K562 (cell line): ENCODE results near the gene RIPK3. TPM values are rescaled to one million over a fixed set of nuclear protein-coding genes. Genes with fewer than 3 reads are reported as not detected.

Experiments used
- ARID2 ChIP-seq: fragments of 450-650 bp; IDR thresholded peaks from 2 replicates; pipeline ENCODE4 v1.6.1; 2017; ENCODE audit warnings: antibody characterized with exemption, mild to moderate bottlenecking
- ATF6 ChIP-seq: sonication (generic); formaldehyde crosslinking; IDR thresholded peaks from 2 replicates; pipeline ENCODE4 v1.4.0; 2020; ENCODE audit warnings: mild to moderate bottlenecking, missing genetic modification reagents
- GABPA ChIP-seq: fragments of 200-800 bp; sonication (Bioruptor generic); conservative IDR thresholded peaks from 2 replicates; pipeline ENCODE4 v1.6.1; 2016; ENCODE audit warnings: low read depth, missing genetic modification characterization, missing compliant biosample characterization
- MAZ ChIP-seq, 2 experiments: fragments of 450-650 bp in 1 of 2; sonication (generic) in 1 of 2; formaldehyde crosslinking; IDR thresholded peaks in 1 of 2; conservative IDR thresholded peaks in 1 of 2; 2 replicates each; pipeline versions ENCODE4 v1.4.0 to v1.5.0; 2020; ENCODE audit warnings: mild to moderate bottlenecking in 1 of 2, missing genetic modification reagents in 1 of 2
- MTA2 ChIP-seq: fragments of 450-650 bp; IDR thresholded peaks from 2 replicates; pipeline ENCODE4 v1.6.1; 2016; ENCODE audit warnings: low read depth
- NFATC3 ChIP-seq: fragments of 450-650 bp; IDR thresholded peaks from 2 replicates; pipeline ENCODE4 v1.6.1; 2017; ENCODE audit warnings: mild to moderate bottlenecking
- PHTF2 ChIP-seq: fragments of 250-450 bp; sonication (Bioruptor Pico); IDR thresholded peaks from 2 replicates; pipeline ENCODE4 v1.5.0; 2021; ENCODE audit warnings: mild to moderate bottlenecking
- REST ChIP-seq, 2 experiments: fragments of 450-650 bp; formaldehyde crosslinking in 1 of 2; IDR thresholded peaks; 2 replicates each; pipeline versions ENCODE4 v1.4.0 to v1.6.1; 2014 to 2020; ENCODE audit warnings: mild to moderate bottlenecking in 2 of 2, borderline replicate concordance in 1 of 2, low read depth in 1 of 2
- RNF219 ChIP-seq: fragments of 250-450 bp; sonication (Bioruptor Pico); IDR thresholded peaks from 2 replicates; pipeline ENCODE4 v1.5.0; 2022; ENCODE audit warnings: mild to moderate bottlenecking
- SNAPC5 ChIP-seq: fragments of 250-450 bp; sonication (Bioruptor Pico); IDR thresholded peaks from 2 replicates; pipeline ENCODE4 v1.8.0; 2021; ENCODE audit warnings: moderate library complexity, mild to moderate bottlenecking, inconsistent platforms
- ZNF143 ChIP-seq: sonication (generic); formaldehyde crosslinking; IDR thresholded peaks from 2 replicates; pipeline ENCODE4 v1.9.0; 2022; ENCODE audit warnings: mild to moderate bottlenecking, missing genetic modification reagents
- ZNF384 ChIP-seq: IDR thresholded peaks from 2 replicates; pipeline ENCODE4 v1.6.1; 2012; ENCODE audit warnings: low read depth, low read length, improper control_type of control experiment
- ZNF668 ChIP-seq: fragments of 250-450 bp; sonication (Bioruptor Pico); IDR thresholded peaks from 2 replicates; pipeline ENCODE4 v1.8.0; 2022; ENCODE audit warnings: mild to moderate bottlenecking, inconsistent platforms
- ZSCAN32 ChIP-seq: fragments of 450-650 bp; formaldehyde crosslinking; IDR thresholded peaks from 2 replicates; pipeline ENCODE4 v1.4.0; 2020; ENCODE audit warnings: mild to moderate bottlenecking, moderate library complexity
- polyA plus RNA-seq, 8 experiments: library from polyadenylated mRNA; depleted of rRNA in 4 of 8; stranded (reverse) in 5 of 8; unstranded in 3 of 8; fragments of >200 nt; fragmentation: Nextera tagmentation in 2 of 8; fragmentation: Illumina TruSeq in 1 of 8; extraction: Ambion mirVana in 2 of 8; extraction: Trizol in 1 of 8; gene quantifications; 2 replicates each; pipeline versions ENCODE4 v1.2.1 to v1.2.3, GENCODE V29; 2011 to 2014; ENCODE audit warnings: inconsistent platforms in 1 of 8, missing spikeins in 1 of 8
- total RNA-seq, 7 experiments: library from RNA; depleted of rRNA in 6 of 7; stranded (reverse); fragments of >200 nt in 6 of 7; fragmentation: Illumina TruSeq in 2 of 7; extraction: Trizol in 2 of 7; gene quantifications; 2 replicates each; pipeline versions ENCODE4 v1.2.1 to v1.2.3, GENCODE V29; 2011 to 2021; ENCODE audit warnings: low replicate concordance in 1 of 7

The RIPK3 gene
- total and polyA plus RNA-seq, 9 of the 15 experiments (the other 6 are each of a cell fraction or from before 2014, with no cell fraction given): 0.03 to 0.43 (median 0.28) TPM; not detected in 3

- no peak for TF ChIP-seq RNF219 (CRISPR knock-in tag)
- no peak for TF ChIP-seq ZNF668
- TF ChIP-seq PHTF2: no peak
- no peak for TF ChIP-seq REST (IDR thresholded peaks at IDR 0.05; ENCODE audit: borderline replicate concordance)
- peak; percentile 52; the same call in 1 of the 2 replicates for TF ChIP-seq REST (CRISPR knock-in tag; IDR thresholded peaks at IDR 0.05; ENCODE audit: low read depth)
- TF ChIP-seq SNAPC5 (CRISPR knock-in tag): no peak
- TF ChIP-seq ZSCAN32 (CRISPR knock-in tag): no peak
- TF ChIP-seq ZNF143 (CRISPR knock-in tag): no peak
- no peak for TF ChIP-seq MTA2
- no peak for TF ChIP-seq NFATC3
- TF ChIP-seq ZNF384: no peak
- peak; percentile 54; the same call in 1 of the 2 replicates for TF ChIP-seq GABPA (tag)
- peak in 1 of 2 experiments; percentile 42; a peak in 1 of 4 replicates for TF ChIP-seq MAZ (CRISPR knock-in tag; conservative IDR thresholded peaks at IDR 0.05 in 1 of 2, IDR thresholded peaks at IDR 0.05 in 1 of 2)
- peak; percentile 80; the same call in 1 of the 2 replicates for TF ChIP-seq ATF6 (CRISPR knock-in tag)
- no peak for TF ChIP-seq ARID2
Observed at GRCh38 chr14:24315807-24316596, 23.8 kb downstream of the RIPK3 start (continued).
